ENCODE measurements around the gene SPDEF.

DNA sequence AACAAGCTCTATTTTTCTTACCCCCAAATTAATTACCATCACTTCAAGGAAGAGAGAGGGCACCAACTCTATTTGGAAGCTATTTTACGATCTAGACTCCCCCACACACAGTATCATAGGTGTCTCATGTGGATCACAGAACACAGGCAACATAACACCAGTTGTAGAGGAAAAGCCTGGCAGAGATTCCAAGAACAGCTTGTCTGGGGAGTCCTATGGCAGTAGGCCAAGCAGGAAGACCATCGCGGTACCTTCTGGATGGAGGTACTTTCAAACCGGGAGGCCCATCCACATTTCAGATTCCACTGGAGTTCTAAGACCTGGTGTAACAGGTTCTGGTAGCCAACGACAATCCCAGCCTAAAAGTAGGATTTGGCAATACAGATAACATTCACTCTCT lies 37.6 kb upstream of the SPDEF start:
- TF ChIP-seq, protein P1, sequence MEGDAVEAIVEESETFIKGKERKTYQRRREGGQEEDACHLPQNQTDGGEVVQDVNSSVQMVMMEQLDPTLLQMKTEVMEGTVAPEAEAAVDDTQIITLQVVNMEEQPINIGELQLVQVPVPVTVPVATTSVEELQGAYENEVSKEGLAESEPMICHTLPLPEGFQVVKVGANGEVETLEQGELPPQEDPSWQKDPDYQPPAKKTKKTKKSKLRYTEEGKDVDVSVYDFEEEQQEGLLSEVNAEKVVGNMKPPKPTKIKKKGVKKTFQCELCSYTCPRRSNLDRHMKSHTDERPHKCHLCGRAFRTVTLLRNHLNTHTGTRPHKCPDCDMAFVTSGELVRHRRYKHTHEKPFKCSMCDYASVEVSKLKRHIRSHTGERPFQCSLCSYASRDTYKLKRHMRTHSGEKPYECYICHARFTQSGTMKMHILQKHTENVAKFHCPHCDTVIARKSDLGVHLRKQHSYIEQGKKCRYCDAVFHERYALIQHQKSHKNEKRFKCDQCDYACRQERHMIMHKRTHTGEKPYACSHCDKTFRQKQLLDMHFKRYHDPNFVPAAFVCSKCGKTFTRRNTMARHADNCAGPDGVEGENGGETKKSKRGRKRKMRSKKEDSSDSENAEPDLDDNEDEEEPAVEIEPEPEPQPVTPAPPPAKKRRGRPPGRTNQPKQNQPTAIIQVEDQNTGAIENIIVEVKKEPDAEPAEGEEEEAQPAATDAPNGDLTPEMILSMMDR (IDR thresholded peaks at IDR 0.05; ENCODE audit: low read depth, low read length), result no peak
- TF ChIP-seq POLR2A (IDR thresholded peaks at IDR 0.05; ENCODE audit: extremely low read depth, insufficient read length) (no peak), MAX (IDR thresholded peaks at IDR 0.05; ENCODE audit: low read depth, low read length) (no peak), MYC (IDR thresholded peaks at IDR 0.05; ENCODE audit: low read depth, low read length) (no peak)
